ENCODE measurements around the gene LONP2. TPM values are rescaled to one million over a fixed set of nuclear protein-coding genes. Genes with fewer than 3 reads are reported as not detected.

Gene LONP2
- total and polyA plus RNA-seq, 2 of the 13 experiments (the other 11 are each of a cell fraction or from before 2014, with no cell fraction given) = 39.2 to 63.3 TPM

GRCh38 chr16:48383877-48384519, 139.9 kb downstream of the LONP2 start (continued):
- TF ChIP-seq EZH2 (conservative IDR thresholded peaks at IDR 0.05; ENCODE audit: low read depth, low read length) (no peak), GATAD1 (CRISPR knock-in tag; IDR thresholded peaks at IDR 0.05) (no peak), KDM6A (CRISPR knock-in tag; IDR thresholded peaks at IDR 0.05; ENCODE audit: low read depth) (no peak), MXD4 (CRISPR knock-in tag; IDR thresholded peaks at IDR 0.05) (no peak), ZNF446 (CRISPR knock-in tag; IDR thresholded peaks at IDR 0.05) (0 out of 2 replicates have a peak, but pooled peaks have one; percentile 31), ZNF20 (CRISPR knock-in tag; IDR thresholded peaks at IDR 0.05) (no peak), ZNF317 (CRISPR knock-in tag; IDR thresholded peaks at IDR 0.05) (0 out of 2 replicates have a peak, but pooled peaks have one; percentile 47), ZNF746 (CRISPR knock-in tag; IDR thresholded peaks at IDR 0.05) (no peak), NCOR1 (IDR thresholded peaks at IDR 0.05; ENCODE audit: borderline replicate concordance, low read length) (no peak), HNRNPL (IDR thresholded peaks at IDR 0.05; ENCODE audit: low read depth, low read length) (no peak), ZBTB7B (CRISPR knock-in tag; IDR thresholded peaks at IDR 0.05) (0 out of 2 replicates have a peak, but pooled peaks have one; percentile 10), E2F5 (CRISPR knock-in tag; conservative IDR thresholded peaks at IDR 0.05) (no peak), POLR2A (IDR thresholded peaks at IDR 0.05; ENCODE audit: insufficient read depth in 1 of 2, low read depth in 2 of 2, low read length in 2 of 2) (peak; percentile 59 to 82), GPBP1L1 (CRISPR knock-in tag; IDR thresholded peaks at IDR 0.05) (no peak), ZNF367 (CRISPR knock-in tag; IDR thresholded peaks at IDR 0.05; ENCODE audit: borderline replicate concordance) (no peak), ZFX (CRISPR knock-in tag; IDR thresholded peaks at IDR 0.05; ENCODE audit: low read depth) (peak; percentile 2), DRAP1 (CRISPR knock-in tag; IDR thresholded peaks at IDR 0.05) (no peak), NFKBIZ (CRISPR knock-in tag; IDR thresholded peaks at IDR 0.05) (peak; percentile 31; the same call in 1 of the 2 replicates), CSRNP2 (CRISPR knock-in tag; conservative IDR thresholded peaks at IDR 0.05; ENCODE audit: low read depth) (no peak), SIX1 (CRISPR knock-in tag; IDR thresholded peaks at IDR 0.05; ENCODE audit: borderline replicate concordance) (no peak), ZFP82 (CRISPR knock-in tag; IDR thresholded peaks at IDR 0.05; ENCODE audit: borderline replicate concordance) (no peak), RARA (CRISPR knock-in tag; IDR thresholded peaks at IDR 0.05) (0 out of 2 replicates have a peak, but pooled peaks have one; percentile 6), ZBTB42 (CRISPR knock-in tag; IDR thresholded peaks at IDR 0.05) (no peak), ASH2L (IDR thresholded peaks at IDR 0.05; ENCODE audit: insufficient read length, low read depth, low read length) (peak; percentile 39), PLRG1 (conservative IDR thresholded peaks at IDR 0.05) (no peak), NCOA2 (CRISPR knock-in tag; IDR thresholded peaks at IDR 0.05) (0 out of 2 replicates have a peak, but pooled peaks have one; percentile 11), KLF6 (CRISPR knock-in tag; IDR thresholded peaks at IDR 0.05) (peak; percentile 24; the same call in 1 of the 2 replicates)
